Stimulated activated CD8-positive, alpha-beta memory T cell treated with anti-CD3 and anti-CD28 coated beads, Interleukin-12 subunit alpha, Interleukin-12 subunit beta, amount 100 ng/mL, for 1 hour (primary cell): ENCODE measurements around the gene ADAM12.

Experiments used
- DNase-seq: peaks from one replicate; pipeline ENCODE4 v3.0.0-alpha.2; 2020; ENCODE audit warnings: low read depth

The ADAM12 gene

DNA sequence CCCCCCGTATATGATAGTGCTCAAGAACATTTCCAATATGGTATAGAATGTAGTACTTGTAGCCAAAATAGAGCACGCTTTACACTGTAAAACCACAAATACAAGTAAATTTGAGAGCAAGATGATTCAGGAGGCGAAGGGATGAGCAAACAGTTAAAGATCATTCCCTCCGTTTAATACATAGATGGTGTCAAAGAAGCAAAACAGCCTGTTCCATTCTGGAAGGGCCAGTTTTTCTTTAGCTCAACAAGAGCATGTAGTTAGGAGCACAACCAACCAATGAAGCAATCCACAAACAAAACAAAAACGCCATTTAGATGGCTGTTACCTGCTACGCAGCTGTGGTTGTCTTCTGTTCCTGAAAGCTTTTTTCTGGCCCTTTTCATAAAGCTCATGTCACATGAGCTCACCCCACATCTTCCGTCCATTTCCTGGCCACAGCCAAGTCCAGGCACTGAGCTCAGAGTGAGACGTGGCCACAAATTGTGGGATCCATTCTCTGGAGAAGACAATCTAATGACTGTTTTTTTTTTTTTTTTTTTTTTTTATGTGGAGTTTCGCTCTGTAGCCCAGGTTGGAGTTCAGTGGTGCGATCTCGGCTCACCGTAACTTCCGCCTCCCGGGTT, 306.3 kb downstream of the ADAM12 start:
- no peak for DNase-seq

- DNase-seq = no peak
These were observed 307.3 kb downstream of the ADAM12 start for GRCh38 chr10:126080879-126081411.

GRCh38 chr10:126080291-126080825, 307.9 kb downstream of the ADAM12 start:
- DNase-seq = no peak

DNA sequence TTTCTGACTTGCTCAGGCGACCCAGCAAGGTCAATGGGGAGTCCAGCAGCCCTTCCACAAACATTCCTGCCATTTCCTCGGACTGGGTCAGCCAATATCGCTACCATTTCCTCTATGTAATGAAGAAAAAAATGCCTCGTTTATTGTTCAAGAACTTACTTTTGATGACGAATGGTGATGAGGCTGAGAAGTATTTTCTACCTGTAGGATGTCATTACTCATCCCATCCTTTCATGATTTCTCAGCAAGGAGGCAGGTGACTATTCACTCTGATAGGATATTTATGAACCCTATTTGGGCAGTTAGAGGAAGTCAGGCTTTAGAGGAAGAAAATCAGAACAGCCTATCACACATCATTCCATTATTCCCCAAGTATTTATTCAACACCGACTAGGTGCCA, 313.3 kb downstream of the ADAM12 start:
- no peak for DNase-seq

DNA sequence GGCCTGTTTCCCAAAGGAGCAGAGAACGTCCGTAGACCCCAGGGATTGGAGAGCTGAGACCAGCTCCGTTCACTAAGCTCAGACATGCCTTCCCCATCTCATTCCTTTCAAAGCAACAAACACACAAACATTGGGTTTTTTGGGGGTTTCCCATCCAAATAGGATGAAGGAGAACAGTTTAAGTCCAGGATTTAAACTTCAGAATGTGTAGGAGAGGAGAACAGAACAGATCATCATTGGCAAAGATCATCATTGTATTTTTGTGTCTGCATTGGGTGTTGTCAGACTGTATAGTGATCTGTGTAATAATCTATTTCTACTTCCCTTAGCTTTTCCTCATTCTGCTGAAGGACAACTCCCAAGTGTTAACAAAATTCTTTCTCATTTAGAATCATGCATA, 314.0 kb downstream of the ADAM12 start:
- DNase-seq = no peak

- DNase-seq = no peak
These were observed 314.7 kb downstream of the ADAM12 start for GRCh38 chr10:126073606-126074005.

DNA sequence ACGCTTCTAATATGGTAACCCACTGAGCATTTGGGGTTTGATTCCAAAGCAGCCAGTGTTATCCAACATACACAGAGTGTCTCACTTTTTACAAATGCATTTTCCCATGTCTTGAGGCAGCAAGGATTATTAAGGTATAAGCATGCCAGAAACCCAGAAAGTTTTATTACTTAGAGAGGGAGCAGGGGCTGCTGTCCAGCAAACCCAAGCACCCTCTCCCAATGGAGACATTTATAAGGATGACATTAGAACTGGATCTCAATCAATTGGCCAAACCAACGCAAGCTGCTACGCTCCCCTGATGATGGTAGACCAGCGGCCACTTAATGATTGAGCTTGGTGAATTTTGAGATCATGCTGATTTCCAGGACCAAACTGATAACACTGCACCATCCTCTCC, 315.7 kb downstream of the ADAM12 start:
- DNase-seq = no peak

GRCh38 chr10:126070476-126071215, 317.6 kb downstream of the ADAM12 start:
- DNase-seq = no peak

GRCh38 chr10:126068322-126068721, 320.0 kb downstream of the ADAM12 start:
- DNase-seq = no peak

- no peak for DNase-seq
These were observed 321.8 kb downstream of the ADAM12 start for GRCh38 chr10:126066456-126066855.

- no peak for DNase-seq
These were observed 322.4 kb downstream of the ADAM12 start for GRCh38 chr10:126065751-126066377.

DNA sequence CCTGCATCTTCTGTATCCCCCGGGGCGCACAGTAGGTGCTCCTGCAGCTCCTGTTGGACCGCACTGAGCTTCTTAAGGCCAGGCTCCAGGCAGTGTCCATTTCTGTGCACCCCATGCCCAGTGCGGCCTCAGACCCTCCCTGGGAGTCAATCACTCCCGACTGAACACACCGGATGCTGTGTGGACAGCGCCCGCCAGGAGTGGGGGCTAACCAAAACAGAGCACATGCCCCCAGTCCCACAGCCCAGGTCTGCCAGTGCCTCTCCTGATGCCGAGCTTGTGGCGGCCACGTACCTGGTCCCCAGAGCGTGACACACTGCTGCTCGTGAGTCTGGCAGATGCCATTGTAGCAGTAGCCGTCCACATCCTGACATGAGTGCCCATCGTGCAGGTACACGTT, 323.8 kb downstream of the ADAM12 start:
- no peak for DNase-seq

DNA sequence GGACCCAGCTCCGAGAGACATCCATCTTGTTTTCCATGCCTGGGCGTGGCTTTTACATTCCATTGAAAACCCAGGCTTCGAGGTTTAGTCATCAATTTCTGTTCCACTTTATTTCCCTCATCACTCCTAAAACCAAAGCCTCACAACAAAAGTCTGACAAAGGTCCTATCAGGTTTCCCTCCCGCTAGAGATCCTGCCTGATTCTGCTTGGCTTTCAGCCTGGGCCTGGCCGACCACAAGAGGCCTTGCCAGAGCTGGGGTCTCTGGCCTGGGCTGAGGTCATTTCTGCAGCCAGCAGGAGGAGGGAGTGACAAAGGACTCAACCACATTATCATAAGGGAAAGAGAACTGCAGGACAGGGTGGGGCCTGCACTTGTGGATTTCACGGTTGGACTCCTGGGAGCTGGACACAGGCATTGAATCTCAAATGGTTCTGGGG, 324.9 kb downstream of the ADAM12 start:
- no peak for DNase-seq

GRCh38 chr10:126062131-126063032, 325.9 kb downstream of the ADAM12 start:
- DNase-seq = no peak

- DNase-seq = no peak
These were observed 326.8 kb downstream of the ADAM12 start for GRCh38 chr10:126061526-126061925.

- DNase-seq = no peak
These were observed 327.9 kb downstream of the ADAM12 start for GRCh38 chr10:126060261-126060931.

DNA sequence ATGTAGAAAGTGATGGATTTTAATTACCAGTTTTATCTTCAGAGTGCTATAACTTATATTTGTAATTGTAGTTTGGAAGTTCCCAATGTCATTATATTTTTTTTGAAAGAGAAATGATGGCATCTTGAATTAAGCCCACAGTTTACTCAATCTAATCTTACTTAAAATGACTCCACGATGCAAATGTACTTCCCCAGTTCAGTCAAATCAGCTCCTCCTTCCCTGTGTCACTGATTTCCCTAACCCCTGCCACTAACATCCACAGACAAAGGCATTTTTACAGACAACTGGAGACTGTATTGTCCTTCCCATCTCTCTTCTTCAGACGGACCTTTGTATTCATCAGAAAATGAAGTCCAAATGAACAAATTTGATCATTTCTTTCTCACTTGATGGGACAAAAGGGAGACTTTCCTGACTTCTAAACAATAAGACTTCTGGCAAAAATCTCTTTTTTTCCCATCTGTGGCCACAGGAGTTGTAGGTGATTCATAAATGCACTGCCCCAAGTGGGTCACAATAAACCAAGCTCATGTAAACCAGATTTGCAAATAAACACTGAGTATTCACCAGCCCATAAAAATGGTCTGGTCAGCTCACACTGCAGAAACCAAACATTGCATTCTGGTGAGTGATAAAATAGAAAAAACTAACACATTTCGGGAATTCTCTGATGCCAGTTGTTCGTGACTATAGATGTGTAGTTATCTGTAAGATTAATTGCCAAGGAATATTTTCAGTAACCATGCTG, 329.0 kb downstream of the ADAM12 start:
- no peak for DNase-seq

GRCh38 chr10:126058507-126058906, 329.8 kb downstream of the ADAM12 start:
- DNase-seq = no peak

- DNase-seq = no peak
These were observed 330.2 kb downstream of the ADAM12 start for GRCh38 chr10:126058104-126058503.

- DNase-seq = no peak
These were observed 330.8 kb downstream of the ADAM12 start for GRCh38 chr10:126057494-126057893.
